NCI-H226 (cell line): ENCODE results near the gene LRBA.

ENCODE experiments used
- DNase-seq: peaks from one replicate; pipeline ENCODE4 v3.0.0-alpha.2; 2015

Gene LRBA

DNA sequence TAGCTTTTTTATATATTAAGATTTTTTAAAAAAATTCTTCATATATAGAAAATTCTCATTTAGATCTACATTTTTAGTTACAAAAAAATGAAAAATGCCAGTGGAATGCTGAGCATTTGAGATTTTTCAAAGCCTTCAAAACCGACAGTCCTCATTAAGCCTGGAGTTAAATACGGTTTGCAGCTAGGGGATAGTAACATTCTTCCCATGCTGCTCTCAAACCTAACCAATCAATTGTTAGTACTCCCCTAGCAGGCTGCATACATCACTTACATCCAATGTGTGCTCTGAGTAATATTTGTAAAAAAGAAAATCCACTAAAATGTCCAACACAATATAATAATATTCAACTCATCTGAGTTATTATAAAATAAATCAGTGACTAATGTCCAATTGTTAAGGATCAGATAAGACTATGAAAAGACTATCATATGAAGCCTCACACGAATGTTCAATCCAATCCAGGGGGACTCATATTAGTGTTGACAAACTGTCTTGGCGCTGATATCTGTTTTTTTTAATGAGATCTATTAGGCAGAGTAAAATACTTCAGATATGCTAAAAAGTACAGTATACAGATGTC is 660.8 kb downstream of the LRBA start:
- DNase-seq = no peak

DNA sequence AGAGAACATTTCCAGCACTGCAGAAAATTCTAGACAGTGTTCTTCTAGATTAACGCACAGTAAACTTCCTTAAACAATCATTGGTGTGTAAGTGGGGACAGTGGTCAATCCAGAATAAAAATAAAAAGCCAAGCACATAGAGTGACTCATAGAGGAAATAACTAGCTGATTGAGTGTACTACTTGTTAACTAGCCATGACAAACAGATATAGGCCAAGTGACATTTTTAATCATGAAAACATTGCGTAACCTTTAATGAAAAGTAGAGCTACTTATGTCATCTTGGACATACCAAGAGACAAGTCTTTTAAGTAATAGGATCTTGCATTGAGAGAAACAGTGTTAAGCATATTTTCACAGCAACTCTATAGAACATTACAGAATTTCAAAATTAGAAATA is 667.0 kb downstream of the LRBA start:
- no peak for DNase-seq

DNA sequence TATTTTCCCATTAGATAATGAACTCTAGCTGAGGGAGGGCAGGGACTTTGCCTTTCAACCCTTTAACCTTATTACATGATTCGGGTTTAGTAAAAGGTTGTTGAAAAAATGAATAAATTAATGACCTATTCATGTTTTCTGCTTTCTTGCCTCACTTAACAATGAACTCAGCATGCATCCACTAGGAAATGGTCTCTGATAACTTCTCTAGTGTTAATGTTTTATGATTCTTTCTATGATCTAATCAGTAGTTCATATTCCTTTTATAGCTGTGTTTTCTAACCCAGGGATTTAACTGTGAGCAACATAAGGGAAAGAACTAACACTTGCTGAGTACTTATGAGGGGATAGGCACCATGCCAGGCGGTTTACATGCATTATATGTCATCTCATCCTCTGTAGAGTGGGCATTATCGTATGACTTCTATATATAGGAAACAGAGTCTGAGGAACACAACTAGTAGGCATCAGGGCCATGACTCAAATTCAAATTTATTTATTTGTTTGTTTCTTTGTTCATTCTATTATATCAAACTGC is 669.8 kb downstream of the LRBA start:
- no peak for DNase-seq

DNA sequence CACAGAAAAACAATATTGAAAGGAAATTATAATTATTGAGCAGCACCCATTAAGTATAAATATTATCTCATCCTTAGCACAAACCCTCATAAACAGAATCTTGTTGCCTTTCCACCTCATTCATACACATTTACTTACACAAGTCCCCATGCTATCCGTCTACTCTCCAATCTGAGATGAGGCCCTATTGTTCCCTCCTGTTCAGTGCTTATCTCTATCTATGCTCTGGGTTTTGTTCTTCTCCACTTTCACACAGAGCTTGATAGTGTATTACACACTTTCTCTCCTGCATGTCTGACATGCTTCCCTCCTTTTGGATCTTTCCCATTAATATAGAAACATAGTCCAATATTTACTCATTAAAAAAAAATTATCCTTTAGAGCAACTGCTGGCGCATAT is 671.3 kb downstream of the LRBA start:
- no peak for DNase-seq

DNA sequence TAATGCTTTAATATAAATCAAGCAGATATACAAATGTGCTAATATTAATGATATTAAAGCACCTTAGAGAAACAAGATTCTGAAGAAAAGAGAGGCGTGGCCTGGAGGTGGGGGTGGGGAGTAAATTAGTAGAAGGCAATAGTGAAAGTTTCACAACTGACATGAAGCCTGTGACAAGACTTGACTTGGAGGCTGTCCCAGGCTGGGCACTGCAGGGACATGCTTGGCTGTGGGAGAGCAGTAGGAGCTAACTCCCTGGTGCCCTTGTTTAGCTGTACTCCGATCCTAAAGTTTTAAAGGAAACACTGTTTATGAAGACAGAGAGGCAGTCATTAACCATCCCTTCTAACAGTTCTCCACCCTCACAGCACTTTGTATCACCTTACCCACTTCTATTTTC is 672.1 kb downstream of the LRBA start:
- no peak for DNase-seq

DNA sequence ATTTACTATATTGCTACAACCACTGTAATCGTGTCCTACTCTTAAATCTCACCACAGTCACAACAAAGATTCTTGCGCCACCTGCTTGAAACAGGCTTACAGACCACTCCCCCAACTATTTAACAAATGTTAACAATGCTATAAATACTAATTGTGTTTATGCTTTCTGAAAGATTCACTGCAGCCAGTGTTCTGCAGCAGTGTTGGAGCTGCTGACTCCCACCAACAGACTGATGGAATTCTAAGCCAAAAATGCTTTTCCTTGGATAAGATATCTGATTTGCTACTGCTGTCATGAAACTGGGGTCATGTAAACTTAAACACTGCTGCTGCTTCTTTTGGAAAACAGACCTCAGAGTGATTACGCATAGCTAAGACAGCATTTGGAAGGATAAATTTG is 677.4 kb downstream of the LRBA start:
- DNase-seq = no peak

DNA sequence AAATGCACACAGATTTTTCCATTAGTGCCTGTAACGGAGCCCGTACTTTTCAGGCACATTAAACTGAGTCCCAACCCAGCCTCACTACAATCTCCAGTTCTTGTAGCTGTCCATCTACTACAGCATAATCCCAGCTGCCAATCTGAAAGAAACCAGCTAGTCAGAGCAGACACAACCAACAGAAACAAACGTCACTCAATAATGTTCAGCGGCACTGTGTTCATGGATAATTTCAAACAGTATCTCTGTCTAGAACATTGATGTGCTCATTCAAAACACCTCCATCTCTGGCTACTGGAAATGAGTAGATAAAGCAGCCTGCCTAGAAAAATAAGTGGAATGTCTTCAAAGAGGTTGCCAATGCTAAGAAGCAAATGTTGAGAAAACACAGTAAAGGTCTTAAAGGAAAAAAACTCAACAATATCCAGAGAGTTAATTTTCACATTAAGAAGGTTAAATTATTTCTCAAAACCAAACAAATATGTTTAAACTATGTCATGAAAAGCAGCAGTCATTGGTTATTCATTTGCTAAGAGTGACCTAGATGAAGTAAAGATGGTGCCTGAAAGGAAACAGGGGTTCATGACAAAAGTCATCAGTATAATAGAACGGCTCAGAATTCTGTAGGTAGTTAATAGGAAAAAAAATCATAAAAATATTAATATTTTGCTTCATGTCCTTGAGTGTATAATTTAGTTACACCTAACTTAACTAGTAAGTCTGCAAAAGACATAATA is 678.2 kb downstream of the LRBA start:
- DNase-seq = no peak

DNA sequence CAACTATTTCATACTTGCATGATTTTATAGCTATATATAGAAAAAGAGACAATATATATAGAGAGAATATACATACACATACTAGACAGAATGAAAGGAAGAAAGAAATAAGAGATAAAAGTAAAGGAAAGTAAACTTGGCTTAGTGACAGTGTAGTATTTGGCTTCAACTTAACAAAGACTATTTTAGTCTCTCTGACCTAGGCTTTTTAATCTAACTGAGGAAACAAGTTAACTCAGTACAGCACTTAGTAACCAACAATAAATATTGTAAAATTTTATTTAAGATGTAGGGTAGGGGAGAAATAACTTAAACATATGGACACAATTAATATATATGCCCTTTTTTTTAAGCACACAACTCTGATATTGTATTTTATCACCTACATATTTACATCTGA is 682.1 kb downstream of the LRBA start:
- no peak for DNase-seq

DNA sequence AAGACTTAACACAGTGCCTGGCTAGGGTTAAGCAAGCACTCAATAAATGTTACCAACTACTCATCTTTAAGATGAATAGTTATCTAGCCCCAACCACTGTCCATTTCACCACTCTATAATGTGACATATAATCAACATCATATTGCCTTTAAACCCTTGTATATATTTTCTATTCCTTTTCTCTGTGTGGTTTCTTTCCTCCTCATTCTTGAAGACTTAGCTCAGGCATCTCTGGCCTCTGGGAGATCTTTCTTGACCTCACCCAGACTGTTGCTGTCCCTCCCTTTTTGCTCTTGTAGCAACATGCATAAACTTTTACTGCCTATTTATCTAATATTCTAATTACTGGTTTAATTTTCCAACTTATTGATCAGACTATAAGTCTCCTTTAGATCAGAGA is 683.0 kb downstream of the LRBA start:
- no peak for DNase-seq

DNA sequence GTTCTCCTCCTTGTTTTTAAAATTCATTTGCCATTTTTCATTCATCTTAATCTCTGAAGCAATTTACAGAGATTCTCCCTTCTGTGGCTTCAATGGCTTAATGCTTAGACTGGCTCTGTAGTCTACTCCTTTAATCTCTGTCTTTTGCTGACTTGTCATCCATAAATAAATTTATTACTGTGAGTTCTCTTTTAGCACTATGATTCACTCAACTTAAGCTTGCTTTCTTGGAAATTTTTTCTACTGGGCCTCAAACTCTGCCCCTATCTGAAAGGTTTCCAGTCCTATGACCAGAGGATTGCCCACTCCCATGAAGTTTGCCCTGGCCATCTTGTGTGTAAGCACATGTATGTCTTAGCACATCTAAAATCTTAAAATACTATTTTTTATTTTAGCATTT is 685.7 kb downstream of the LRBA start:
- no peak for DNase-seq

DNA sequence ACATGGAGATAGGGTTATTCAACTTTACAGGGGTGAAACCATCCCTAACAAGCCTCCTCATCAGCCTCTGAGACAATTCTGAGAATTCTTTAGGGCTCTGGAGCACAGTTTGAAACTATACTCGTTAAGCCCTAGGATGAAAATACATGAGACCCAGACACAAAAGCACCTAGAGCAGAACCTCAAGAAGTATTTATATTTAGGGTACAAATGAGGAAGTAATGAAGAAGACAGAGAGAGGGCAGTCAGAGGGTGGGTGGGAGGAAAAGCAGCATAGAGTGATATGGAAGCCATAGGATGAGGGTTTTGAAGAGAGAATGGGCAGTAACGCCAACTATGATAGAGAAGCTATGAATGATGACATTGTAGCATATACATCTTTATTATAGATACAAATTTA is 686.6 kb downstream of the LRBA start:
- DNase-seq = no peak

DNA sequence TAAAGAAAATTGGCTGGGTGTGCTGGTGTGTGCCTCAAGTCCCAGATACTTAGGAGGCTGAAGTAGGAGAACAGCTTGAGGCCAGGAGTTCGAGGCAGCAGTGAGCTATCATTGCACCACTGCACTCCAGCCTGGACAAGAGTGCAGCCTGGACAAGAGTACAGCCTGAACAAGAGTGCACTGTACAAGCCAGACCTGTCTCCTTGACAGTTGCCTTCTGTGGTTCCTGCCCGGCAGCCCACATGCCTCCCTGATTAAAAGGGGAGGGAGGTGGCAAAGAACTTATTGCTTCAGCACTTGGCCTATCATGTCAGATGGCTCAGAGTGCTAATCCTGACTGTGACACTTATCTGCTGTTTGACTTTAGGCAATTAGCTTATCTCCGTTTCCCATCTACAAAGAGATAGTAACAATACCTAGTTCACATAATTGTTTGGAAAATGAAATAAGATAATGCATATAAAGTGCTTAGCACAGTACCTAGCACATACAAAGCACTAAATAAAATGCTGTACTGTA is 687.8 kb downstream of the LRBA start:
- DNase-seq = no peak

DNA sequence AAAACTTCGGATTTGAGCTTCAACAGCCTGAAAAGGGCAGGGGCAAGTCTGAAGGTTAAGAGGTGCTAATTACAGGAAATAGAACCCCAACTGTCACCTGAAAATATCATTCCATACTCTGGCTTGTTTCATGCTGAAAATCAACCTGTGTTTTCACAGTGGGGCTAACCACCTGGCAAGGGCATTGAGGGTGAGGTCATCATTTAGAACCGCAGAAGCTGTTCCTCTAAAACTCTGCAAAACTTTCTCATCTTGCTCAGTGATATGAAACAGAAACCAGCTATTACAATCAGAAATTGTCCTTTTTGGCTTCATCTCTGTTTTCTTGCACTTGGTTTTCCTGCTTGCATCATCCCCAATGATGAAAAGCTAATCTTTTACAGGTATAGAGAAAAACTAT is 689.2 kb downstream of the LRBA start:
- DNase-seq = no peak

DNA sequence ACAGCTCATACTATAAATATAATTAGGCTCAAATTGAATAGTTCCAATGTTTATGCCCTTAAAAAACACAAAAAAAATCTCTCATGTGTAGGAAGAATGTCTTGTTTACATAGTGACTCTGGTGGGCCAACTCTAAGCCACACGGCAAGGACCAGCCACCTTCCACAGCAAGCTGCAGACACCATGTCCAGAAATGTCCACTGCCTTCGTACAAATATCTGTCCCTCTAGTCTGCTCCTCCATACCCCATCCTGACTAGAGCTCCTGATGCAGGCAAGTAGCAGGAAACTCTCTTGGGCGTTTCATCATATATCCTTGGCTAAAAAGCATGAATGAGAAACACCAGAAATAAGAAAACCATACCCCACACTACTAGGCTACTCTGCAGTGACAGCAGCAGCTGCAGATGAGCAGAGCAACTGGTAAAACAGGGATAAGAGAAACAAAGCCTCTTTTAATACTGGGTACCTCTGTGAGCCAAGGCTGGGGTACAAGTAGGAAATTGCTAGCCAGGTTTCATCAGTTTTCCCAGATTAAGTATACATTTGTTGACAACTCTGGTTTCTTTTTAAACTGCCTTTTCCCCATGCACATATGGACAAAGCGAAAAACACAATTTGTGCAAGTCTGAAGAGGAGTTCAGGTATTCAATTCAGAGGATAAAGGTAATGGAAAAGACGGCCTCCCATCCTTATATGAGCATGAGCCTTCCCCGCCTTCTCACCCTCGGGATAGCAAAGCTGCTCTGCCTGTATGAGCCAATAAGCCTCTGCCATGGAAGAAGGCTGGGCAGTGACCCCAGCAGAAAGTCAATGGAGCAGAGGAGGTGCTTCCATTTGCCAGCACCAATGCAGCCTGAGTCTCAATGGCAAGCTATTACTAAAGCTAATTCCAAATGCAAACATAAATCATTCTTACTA is 691.4 kb downstream of the LRBA start:
- DNase-seq = no peak

DNA sequence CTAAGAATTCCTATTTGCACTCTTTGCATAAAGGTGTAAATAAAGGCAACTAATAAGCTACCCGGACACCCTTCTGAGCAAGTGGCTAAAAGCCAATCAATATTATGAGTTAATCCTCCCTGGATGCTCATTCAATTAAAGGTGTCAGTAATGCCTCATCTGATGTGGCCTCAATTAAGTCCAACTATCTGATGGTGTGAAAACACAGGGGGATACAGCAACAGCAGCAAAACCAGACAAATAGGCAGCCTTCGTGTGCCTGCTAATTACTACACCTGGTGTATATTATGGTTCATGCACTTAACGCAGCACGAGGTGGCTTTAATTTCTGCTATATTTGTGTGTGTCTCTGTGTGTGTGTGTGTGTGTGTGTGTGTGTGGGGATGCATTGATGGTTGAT is 692.4 kb downstream of the LRBA start:
- DNase-seq = no peak

DNA sequence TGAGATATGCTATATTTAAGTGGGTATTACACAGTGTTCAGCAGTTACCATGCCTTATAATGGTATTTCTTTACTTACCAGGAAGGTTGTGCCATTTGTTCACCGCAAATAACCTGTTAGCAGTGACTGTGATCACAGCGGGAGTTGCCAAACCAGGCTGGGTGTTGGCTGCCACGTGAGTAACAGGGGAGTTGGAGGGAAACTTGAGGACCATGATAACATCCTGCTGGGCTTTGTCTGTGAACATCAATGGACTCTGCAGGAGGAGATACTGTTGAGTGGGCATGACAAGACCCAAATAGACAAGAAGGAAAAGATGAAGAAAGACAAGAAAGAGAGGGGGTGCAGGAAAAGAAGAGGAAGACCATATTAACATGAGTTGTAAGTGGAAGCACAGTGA is 694.0 kb downstream of the LRBA start:
- no peak for DNase-seq

DNA sequence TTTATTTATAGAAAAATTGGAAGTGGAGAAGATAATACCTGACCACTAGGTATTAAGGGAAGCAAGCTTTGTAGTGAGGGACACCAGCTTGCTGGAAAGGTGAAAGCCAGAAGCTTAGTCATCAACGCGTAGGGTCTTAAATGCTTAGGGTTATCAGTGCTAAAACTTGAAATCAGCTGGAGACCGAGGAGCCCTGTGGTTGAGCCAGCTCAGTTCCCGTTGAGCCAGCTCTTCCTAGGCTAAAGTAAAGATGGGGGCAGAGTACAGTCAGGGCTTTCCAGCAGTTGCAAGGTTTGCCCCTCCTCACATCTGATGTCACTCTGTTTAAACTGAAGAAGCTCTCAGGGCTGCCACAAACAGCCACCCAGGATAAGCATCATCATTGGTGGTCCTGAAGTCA is 696.1 kb downstream of the LRBA start:
- no peak for DNase-seq

DNA sequence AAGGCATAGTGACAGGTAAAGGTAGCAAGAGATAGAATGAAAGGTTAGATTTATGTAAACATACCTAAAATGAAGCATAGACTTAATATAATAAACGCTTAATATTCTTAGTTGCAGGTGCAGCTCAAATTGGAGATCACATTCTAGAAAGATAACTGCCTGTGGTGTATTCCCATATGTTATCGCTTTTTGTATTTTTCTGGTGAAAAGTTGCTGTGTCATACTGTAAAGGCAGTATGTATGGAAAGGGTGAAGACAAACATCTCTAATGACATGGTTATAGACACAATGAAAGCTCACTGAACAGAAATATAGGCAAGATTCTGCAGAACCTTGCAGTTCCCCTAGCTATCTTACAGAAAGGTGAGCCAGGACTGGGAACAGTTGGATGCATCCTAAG is 696.6 kb downstream of the LRBA start:
- DNase-seq = no peak

DNA sequence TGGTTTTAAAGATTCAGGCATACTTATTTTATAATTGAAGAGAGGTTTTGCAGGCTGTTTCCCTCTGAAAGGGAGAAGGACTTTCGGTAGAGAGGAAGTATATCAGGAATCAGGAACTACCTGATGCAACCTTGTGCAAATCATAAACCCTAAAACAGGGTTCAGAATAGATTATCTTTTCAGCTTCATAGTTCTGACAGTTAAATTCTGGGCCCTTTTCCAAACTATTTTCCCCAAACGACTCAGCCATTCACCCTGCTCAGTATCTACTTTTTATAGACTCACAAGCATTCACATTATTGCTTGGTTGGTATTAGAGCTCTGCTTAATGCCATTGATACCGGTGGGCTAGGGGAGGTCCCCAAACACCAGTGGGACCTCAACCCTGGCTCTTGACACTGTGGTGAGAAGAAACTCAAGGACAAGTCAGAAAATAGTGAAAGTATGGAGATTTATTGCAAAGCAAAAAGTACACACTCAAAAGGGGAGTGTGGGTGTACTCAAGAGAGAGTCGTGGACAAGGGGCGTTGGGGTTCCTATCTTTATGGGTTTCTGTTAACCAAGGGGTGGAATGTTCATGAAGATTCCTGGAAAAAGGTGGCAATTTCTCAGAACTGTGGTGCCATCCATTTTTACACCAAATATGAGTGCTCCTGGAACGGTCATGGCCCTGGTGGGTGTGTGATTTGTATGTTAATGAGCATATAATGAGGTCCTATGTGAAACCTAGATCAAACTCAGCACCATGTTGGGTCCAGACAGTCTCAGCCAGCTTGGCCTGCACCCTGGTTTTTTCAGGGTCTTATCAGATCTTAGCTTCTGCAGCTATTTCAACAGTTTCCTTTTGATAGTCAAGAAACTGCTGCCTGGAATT is 698.5 kb downstream of the LRBA start:
- peak; percentile 41 for DNase-seq

DNA sequence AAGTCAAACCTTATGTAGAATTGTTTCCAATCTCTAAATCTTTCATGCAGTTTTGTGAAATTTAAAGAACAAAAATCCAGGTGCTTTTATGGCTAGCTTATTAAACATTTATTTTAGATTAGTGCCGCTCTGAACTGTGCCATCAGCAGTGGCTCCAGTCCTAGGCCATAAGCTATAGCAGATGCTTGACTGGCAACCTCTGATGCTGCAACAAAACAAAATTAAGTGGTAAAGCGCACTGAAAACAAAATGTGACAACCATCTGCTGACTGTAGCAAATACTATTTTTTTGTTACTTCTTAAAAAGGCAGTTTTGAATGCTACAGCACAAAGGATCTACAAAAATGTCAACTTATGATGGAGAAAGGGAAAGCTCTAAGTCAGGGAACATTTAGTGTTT is 699.4 kb downstream of the LRBA start:
- DNase-seq = no peak

DNA sequence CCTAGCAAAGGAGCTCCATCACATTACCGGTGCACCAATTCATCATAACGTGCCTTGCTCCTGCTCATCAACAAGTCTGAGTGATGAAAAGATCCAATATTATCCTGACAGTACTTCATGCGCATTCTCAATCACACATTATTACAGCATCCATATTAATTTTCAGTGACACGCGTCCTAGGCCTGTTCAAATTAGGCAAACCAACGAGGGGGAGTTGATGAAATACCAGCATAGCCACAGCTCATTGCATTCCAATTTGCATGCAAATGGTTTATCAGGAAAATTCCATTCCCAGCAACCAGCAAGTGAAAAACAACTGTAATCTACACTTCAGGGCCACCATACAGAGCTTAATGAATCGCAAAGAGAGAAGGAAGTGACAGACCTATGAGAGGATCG is 699.9 kb downstream of the LRBA start:
- DNase-seq = no peak

DNA sequence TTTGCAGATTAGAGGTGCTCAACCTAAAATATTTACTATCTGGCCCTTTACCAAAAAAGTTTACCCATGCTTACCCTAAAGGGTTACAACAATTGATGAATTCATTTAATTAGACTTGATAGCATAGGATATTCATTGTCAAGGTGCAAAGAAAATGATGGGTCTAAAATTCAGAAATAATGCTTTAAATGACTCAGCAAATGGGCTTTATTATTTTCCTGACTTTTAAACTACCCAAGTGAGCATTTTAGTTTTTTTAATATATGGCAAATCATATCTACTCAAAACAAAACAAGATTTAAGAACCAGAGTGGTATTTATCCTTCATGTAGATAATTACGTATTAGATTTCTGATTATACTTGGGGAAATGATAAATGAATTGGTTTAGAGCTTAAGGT is 701.1 kb downstream of the LRBA start:
- DNase-seq = no peak
